Lower leg skin (tissue), 3 donors: ENCODE results near the gene VPREB3.

ENCODE experiments used
- CTCF ChIP-seq, 3 donors: fragments of 450-650 bp; IDR thresholded peaks; one replicate each; pipeline ENCODE4 v1.5.1; 2016; ENCODE audit warnings: antibody characterized with exemption in 3 of 3, mild to moderate bottlenecking in 3 of 3, moderate library complexity in 2 of 3
- POLR2A ChIP-seq, 2 donors: fragments of 450-650 bp; IDR thresholded peaks; one replicate each; pipeline ENCODE4 v1.6.1; 2016 to 2017; ENCODE audit warnings: antibody characterized with exemption in 2 of 2, mild to moderate bottlenecking in 1 of 2, moderate library complexity in 1 of 2

GRCh38 chr22:23715806-23716375, 38.3 kb downstream of the VPREB3 start:
- no peak for TF ChIP-seq CTCF (IDR thresholded peaks at IDR 0.05)
- TF ChIP-seq POLR2A (IDR thresholded peaks at IDR 0.05), result no peak
